Fibroblast of lung (primary cell): ENCODE measurements around the gene BRINP3. TPM values are rescaled to one million over a fixed set of nuclear protein-coding genes. Genes with fewer than 3 reads are reported as not detected.
A peak's percentile ranks its signal among the peaks of the same experiment; 100 is the strongest.

ENCODE experiments used
- DNase-seq, 2 donors: peaks; one replicate each; pipeline versions ENCODE4 v3.0.0 to v3.0.0-alpha.2; 2010; ENCODE audit warnings: low read depth in 2 of 2
- H2AFZ ChIP-seq: 2 replicates; pipeline ENCODE4 v1.5.1; 2012; ENCODE audit warnings: low read length, control low read depth, inconsistent platforms
- H3K27ac ChIP-seq: 2 replicates; pipeline ENCODE4 v1.5.1; 2011; ENCODE audit warnings: low read length, control low read depth; ENCODE audit not compliant: insufficient read depth
- H3K27me3 ChIP-seq: 2 replicates; pipeline ENCODE4 v1.5.1; 2011; ENCODE audit warnings: mild to moderate bottlenecking, low read length; ENCODE audit not compliant: control insufficient read depth, insufficient read depth
- H3K36me3 ChIP-seq: 2 replicates; pipeline ENCODE4 v1.5.1; 2011; ENCODE audit warnings: low read length; ENCODE audit not compliant: control insufficient read depth, insufficient read depth
- H3K4me1 ChIP-seq: 2 replicates; pipeline ENCODE4 v1.5.1; 2011; ENCODE audit warnings: low read length; ENCODE audit not compliant: control insufficient read depth, insufficient read depth; ENCODE audit errors: extremely low read depth
- H3K4me2 ChIP-seq: 2 replicates; pipeline ENCODE4 v1.5.1; 2011; ENCODE audit warnings: low read length, control low read depth; ENCODE audit not compliant: insufficient read depth; ENCODE audit errors: extremely low read depth
- H3K4me3 ChIP-seq, 4 experiments: fragments of 200-600 bp in 1 of 4; sonication (generic) in 1 of 4; replicated peaks in 1 of 4; 2 replicates each; pipeline ENCODE4 v1.5.1; 2011 to 2016; ENCODE audit warnings: low read length in 4 of 4, low read depth in 3 of 4, mild to moderate bottlenecking in 3 of 4, control low read depth in 2 of 4, inconsistent platforms in 1 of 4, mixed read lengths in 1 of 4; ENCODE audit not compliant: insufficient read depth in 1 of 4; ENCODE audit errors: control extremely low read depth in 1 of 4
- H3K79me2 ChIP-seq: 2 replicates; pipeline ENCODE4 v1.5.1; 2012; ENCODE audit warnings: mild to moderate bottlenecking, low read length, inconsistent platforms; ENCODE audit not compliant: control insufficient read depth, insufficient read depth
- H3K9ac ChIP-seq: 2 replicates; pipeline ENCODE4 v1.5.1; 2011; ENCODE audit warnings: mild to moderate bottlenecking, low read length, control low read depth; ENCODE audit not compliant: insufficient read depth
- H3K9me3 ChIP-seq: 2 replicates; pipeline ENCODE4 v1.5.1; 2012; ENCODE audit warnings: low read depth, low read length; ENCODE audit not compliant: control insufficient read depth, insufficient read depth
- H4K20me1 ChIP-seq: 2 replicates; pipeline ENCODE4 v1.5.1; 2011; ENCODE audit warnings: low read length; ENCODE audit not compliant: control insufficient read depth, insufficient read depth; ENCODE audit errors: extremely low read depth
- EZH2 ChIP-seq: IDR thresholded peaks from 2 replicates; pipeline ENCODE4 v1.5.1; 2012; ENCODE audit warnings: low read length, control low read depth, mild to moderate bottlenecking; ENCODE audit errors: missing control alignments
- polyA plus RNA-seq, 2 donors: library from polyadenylated mRNA; depleted of rRNA in 1 of 2; stranded (reverse) in 1 of 2; unstranded in 1 of 2; fragments of >200 nt; gene quantifications; 2 replicates each; pipeline ENCODE4 v1.2.1, GENCODE V29; 2011 to 2012; ENCODE audit warnings: missing spikeins in 1 of 2
- total RNA-seq: library from RNA; depleted of rRNA; stranded (reverse); fragments of >200 nt; gene quantifications from 2 replicates; pipeline ENCODE4 v1.2.1, GENCODE V29; 2014
- TF ChIP-seq, protein P1 (sequence below), 2 donors: IDR thresholded peaks in 1 of 2; conservative IDR thresholded peaks in 1 of 2; 1 replicate in 1 of 2; 2 replicates in 1 of 2; pipeline ENCODE4 v1.5.1; 2011 to 2012; ENCODE audit warnings: low read length in 2 of 2, control low read depth in 1 of 2, inconsistent platforms in 1 of 2, low read depth in 1 of 2, mild to moderate bottlenecking in 1 of 2

BRINP3 gene
- total and polyA plus RNA-seq, 2 donors (not counting 1 experiment from before 2014, with no cell fraction given) = 0.26 to 18.8 TPM

- TF ChIP-seq, protein P1, sequence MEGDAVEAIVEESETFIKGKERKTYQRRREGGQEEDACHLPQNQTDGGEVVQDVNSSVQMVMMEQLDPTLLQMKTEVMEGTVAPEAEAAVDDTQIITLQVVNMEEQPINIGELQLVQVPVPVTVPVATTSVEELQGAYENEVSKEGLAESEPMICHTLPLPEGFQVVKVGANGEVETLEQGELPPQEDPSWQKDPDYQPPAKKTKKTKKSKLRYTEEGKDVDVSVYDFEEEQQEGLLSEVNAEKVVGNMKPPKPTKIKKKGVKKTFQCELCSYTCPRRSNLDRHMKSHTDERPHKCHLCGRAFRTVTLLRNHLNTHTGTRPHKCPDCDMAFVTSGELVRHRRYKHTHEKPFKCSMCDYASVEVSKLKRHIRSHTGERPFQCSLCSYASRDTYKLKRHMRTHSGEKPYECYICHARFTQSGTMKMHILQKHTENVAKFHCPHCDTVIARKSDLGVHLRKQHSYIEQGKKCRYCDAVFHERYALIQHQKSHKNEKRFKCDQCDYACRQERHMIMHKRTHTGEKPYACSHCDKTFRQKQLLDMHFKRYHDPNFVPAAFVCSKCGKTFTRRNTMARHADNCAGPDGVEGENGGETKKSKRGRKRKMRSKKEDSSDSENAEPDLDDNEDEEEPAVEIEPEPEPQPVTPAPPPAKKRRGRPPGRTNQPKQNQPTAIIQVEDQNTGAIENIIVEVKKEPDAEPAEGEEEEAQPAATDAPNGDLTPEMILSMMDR (conservative IDR thresholded peaks at IDR 0.05 in 1 of 2, IDR thresholded peaks at IDR 0.05 in 1 of 2; ENCODE audit: low read depth in 1 of 2, low read length in 2 of 2) = no peak
- no peak for TF ChIP-seq EZH2
- Histone ChIP-seq H3K27me3 (no peaks in the 10 kb centered on the region), H3K9me3 (no peaks in the 10 kb centered on the region), H3K36me3 (no peaks in the 10 kb centered on the region), H3K4me1 (no peaks in the 10 kb centered on the region), H3K4me3 (peak overlapping the region in 2 of 4 experiments; percentile 57 to 64), H4K20me1 (no peaks in the 10 kb centered on the region), H3K4me2 (no peak overlapping the region), H3K79me2 (no peaks in the 10 kb centered on the region), H2AFZ (no peak overlapping the region), H3K27ac (no peak overlapping the region), H3K9ac (no peak overlapping the region)
- no peak for DNase-seq
Observed at GRCh38 chr1:190476321-190476720, 1.3 kb downstream of the BRINP3 start.

- Histone ChIP-seq H3K9me3 (no peaks in the 10 kb centered on the region), H3K4me2 (peak overlapping the region; percentile 78), H3K9ac (no peak overlapping the region), H3K27me3 (no peaks in the 10 kb centered on the region), H3K4me3 (peak overlapping the region; percentile 24 to 64 (median 52)), H2AFZ (no peak overlapping the region), H3K4me1 (no peaks in the 10 kb centered on the region), H3K27ac (no peak overlapping the region), H3K79me2 (no peaks in the 10 kb centered on the region), H3K36me3 (no peaks in the 10 kb centered on the region), H4K20me1 (no peaks in the 10 kb centered on the region)
- no peak for TF ChIP-seq EZH2
- TF ChIP-seq, protein P1 (conservative IDR thresholded peaks at IDR 0.05 in 1 of 2, IDR thresholded peaks at IDR 0.05 in 1 of 2; ENCODE audit: low read depth in 1 of 2, low read length in 2 of 2) = no peak
- peak; percentile 2 to 27 for DNase-seq
Observed at GRCh38 chr1:190475421-190476141, 2.1 kb downstream of the BRINP3 start.

DNA sequence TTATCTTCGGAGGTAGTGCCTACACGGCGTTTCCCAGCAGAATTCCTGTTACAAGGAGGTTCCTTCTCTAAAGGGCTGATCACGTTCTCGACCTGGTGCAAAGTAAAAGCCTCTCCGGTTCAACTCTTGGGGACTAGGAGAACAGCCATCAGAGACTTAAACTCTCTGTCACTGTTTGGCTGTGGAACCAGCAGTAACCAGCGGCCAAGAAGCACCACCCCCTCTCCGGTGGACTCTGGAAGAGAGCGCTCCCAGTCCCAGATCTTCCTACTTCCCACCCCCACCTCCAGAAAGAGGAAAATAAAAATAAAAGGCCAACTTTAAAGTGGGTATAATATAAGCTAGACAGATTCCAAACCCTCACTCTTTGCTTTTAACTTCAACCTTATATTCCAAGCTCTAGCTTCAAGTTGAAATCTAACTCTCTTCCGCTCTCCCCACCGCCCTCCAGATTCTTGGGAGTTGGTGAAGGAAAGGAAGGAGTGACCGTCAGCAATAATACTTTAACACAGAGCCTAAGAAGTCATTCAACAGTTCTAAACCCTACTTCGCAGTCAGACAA is 2.9 kb downstream of the BRINP3 start:
- H2AFZ ChIP-seq = peak overlapping the region; percentile 8
- H3K4me2 ChIP-seq = peak overlapping the region; percentile 38
- no peak overlapping the region for H3K27ac ChIP-seq
- no peaks in the 10 kb centered on the region for H3K4me1 ChIP-seq
- no peak overlapping the region for H3K9ac ChIP-seq
- no peaks in the 10 kb centered on the region for H3K79me2 ChIP-seq
- TF ChIP-seq, protein P1 (conservative IDR thresholded peaks at IDR 0.05 in 1 of 2, IDR thresholded peaks at IDR 0.05 in 1 of 2; ENCODE audit: low read depth in 1 of 2, low read length in 2 of 2) = no peak
- no peak for TF ChIP-seq EZH2
- H3K9me3 ChIP-seq = no peaks in the 10 kb centered on the region
- peak; percentile 17 to 28 for DNase-seq
- H3K36me3 ChIP-seq = no peaks in the 10 kb centered on the region
- H3K27me3 ChIP-seq = no peaks in the 10 kb centered on the region
- H3K4me3 ChIP-seq = peak overlapping the region; percentile 15 to 64 (median 36)
- H4K20me1 ChIP-seq = no peaks in the 10 kb centered on the region
